ENCODE data around the gene LEMD3. TPM values are rescaled to one million over a fixed set of nuclear protein-coding genes. Genes with fewer than 3 reads are reported as not detected.

Gene LEMD3
- polyA plus RNA-seq, 4 donors, result 4.9 to 29.5 (median 6.7) TPM

Other genes starting within 250 kb of the LEMD3 start
- gene WIF1, start 48.3 kb upstream of the LEMD3 start, polyA plus RNA-seq, result 1 to 10 TPM in 1 of 4 donors, under 1 TPM in 1, not detected in 2; 0.30 to 4.6 TPM
- 10 to 100 TPM in 1 of 4 donors, 1 to 10 TPM in 2, under 1 TPM in 1; 0.89 to 12.7 (median 4.3) TPM for gene MSRB3, start 109.1 kb downstream of the LEMD3 start, polyA plus RNA-seq